CD4-positive, alpha-beta T cell treated with Interleukin-6 at 100 ng/mL for 8 hours (primary cell): ENCODE data around the gene KANK4.
"Not testable (repeated sequence)": the region's sequence is repeated elsewhere in the genome, so short reads cannot be mapped to it uniquely, and the experiment has no call there.

Experiments used
- DNase-seq: peaks from one replicate; pipeline ENCODE4 v3.0.0-alpha.2; 2020; ENCODE audit warnings: mixed read lengths, low spot score

The KANK4 gene

GRCh38 chr1:62271134-62271533 lies 48.1 kb downstream of the KANK4 start:
- DNase-seq: no peak

GRCh38 chr1:62269851-62270495 lies 49.3 kb downstream of the KANK4 start:
- no peak for DNase-seq

DNA sequence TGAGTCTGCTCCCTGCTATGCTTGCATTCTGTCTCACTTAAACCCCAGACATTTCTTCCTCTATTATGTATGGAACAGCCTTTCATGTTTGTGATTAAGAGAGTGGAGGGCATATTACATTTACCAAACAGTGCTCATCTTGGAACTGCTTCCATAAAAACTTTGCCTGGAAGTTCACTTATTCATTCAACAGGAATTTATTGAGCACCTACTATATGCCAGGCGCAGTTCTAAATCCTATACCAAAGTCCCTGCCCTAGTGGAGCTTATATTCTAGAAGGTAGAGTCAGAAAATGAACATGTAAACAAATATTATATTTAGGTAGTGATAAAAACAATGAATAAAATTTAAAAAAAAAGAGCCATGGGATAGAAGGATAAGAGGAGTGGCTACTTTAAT lies 49.8 kb downstream of the KANK4 start:
- no peak for DNase-seq

- DNase-seq: no peak
Measured at GRCh38 chr1:62268315-62268714, 50.9 kb downstream of the KANK4 start.

- DNase-seq: no peak
Measured at GRCh38 chr1:62265956-62266935, 53.0 kb downstream of the KANK4 start.

- no peak for DNase-seq
Measured at GRCh38 chr1:62263814-62264353, 55.4 kb downstream of the KANK4 start.

- no peak for DNase-seq
Measured at GRCh38 chr1:62263006-62263813, 56.0 kb downstream of the KANK4 start.

DNA sequence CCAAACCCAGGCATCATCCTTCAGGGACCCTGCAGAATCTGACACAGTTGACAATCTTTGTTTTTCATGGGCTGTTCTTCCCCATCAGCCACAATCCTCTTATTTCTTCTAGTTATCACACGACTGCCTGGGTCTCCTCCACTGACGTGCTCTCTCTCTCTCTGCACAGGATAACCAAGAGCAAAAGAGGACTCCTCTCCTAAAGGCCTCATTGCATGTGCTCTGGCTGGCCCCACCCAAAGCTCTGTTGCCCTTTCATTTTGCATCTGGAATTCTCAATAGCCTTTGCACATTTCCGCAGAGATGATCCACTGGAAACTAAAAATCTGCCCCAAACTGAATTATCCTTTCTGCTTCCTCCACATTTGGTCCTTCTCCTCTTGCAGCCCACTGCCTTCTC lies 58.5 kb downstream of the KANK4 start:
- DNase-seq: no peak

- DNase-seq: no peak
Measured at GRCh38 chr1:62259551-62259950, 59.7 kb downstream of the KANK4 start.

DNA sequence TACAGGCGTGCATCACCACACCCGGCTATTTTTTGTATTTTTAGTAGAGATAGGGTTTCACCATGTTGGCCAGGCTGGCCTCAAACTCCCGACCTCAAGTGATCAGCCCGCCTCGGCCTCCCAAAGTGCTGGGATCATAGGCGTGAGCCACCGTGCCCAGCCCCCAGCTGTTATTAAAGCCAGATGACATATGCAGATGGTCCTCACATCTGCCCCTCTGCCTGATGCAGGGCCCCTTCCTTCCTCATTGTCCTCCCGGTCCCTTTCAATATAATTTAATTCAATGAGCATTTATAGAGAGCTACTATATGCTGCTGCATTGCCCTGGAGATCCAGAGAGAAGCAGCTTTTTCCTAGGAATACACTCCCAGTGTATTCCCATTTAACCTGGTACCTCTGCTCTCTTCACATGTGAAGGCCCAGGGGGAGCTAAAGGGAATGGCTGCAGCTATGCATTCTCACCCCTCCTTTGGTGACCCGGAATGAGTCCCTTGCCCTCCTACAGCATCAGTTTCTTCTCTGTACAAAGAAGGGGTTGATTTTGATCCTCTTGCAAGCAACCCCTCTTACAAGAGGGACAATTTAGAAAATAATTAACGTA lies 69.0 kb downstream of the KANK4 start:
- DNase-seq: no peak

- DNase-seq: no peak
Measured at GRCh38 chr1:62247391-62248168, 71.7 kb downstream of the KANK4 start.

GRCh38 chr1:62245201-62245600 lies 74.0 kb downstream of the KANK4 start:
- no peak for DNase-seq

DNA sequence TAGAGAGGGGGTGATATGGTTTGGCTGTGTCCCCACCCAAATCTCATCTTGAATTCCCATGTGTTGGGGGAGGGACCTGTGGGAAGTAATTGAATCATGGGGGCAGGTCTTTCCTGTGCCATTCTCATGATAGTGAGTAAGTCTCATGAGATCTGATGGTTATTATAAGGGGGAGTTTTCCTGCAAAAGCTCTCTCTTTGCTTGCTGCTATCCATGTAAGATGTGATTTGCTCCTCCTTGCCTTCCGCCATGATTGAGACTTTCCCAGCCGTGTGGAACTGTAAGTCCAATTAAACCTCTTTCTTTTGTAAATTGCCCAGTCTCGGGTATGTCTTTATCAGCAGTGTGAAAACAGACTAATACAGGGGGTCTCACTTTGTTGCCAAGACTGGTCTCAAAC lies 74.9 kb downstream of the KANK4 start:
- not testable (repeated sequence) for DNase-seq

DNA sequence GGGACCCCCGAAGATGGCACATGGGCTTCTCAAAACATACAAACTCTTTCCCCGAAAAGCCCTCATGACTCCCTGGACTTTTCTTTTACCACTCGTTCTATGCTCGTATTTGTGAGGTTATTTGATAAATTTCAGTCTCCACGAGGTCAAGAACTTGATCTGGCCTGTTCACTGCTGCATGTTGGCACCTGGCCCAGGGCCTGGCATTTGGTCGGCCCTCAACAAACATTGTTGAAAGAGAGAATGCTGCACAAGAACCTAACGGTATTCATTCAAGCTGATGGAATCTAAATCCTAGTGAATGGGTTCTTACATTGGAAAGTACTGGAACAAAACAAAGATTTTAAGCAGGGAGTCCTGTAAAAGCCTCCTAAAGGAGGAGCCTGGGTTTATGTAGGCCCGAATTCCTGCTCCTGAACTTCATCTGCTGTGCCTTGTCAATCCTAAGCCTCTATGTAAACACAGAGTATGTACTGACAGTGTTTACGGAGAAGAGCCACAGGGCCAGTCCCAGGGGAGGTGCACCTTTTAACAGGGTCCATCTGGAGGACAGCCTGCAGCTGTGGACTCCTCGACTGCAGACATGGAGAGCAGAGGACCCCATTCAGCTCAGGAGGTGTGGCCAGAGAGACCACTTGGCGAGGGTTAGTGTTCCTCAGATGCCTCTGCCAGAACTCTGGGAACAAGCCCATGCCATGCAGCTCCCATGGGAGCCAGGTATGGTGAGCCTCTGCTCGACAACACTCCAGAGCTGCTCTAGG lies 77.7 kb downstream of the KANK4 start:
- no peak for DNase-seq

DNA sequence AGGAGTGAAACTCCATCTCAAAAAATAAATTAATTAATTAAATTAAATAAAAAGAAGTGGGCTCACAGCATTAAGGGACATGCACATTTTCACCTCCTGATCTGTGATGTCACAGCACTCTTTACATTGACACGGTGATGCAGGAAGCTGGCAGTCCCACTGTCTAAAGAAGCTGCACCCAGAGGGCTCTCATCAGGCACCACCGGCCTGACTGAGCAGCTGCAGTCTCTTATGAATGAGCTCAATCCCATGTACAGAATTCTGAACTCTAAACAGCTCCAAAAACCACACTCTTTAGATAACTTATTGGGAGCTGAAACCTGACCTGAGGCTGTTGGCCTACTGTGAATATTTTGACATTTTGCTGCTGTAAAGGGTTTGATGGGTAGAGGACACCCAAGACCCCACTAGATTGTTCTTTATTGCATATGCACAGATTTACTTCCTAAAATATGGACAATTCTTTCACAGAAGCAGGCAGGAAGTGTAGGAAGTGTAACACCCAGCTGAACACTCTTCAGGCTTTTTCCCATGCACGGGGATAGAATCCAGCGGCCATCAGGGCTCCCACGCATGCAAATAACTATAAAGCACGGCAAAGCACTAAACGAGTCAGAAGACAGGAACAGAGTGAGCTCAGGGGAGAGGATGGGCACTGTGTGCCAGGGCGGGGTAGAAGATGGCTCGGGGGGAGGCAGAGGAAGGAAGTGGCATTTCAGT lies 78.4 kb downstream of the KANK4 start:
- DNase-seq: no peak

GRCh38 chr1:62239652-62240403 lies 79.4 kb downstream of the KANK4 start:
- DNase-seq: not testable (repeated sequence)

GRCh38 chr1:62238507-62238906 lies 80.7 kb downstream of the KANK4 start:
- DNase-seq: no peak

DNA sequence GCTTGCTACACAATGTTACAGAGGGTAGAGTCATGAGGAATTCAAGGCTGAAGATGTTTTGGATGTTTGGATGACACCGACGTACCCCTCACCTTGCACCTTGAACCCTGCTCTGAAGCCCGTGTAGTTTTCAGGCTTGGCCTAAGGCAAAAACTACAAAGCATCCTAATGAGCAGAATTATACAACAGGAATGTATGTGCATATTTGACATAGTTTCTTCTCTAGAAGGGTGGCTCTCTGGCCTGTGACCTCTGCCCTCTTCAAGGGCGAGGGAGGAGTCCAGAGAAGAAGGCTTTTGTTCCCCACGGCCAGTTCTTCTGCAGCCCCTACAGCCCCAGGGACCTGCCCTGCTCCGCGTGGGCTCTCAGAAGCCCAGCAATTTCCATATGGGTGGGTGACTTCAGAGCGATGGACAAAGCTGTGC lies 81.3 kb downstream of the KANK4 start:
- no peak for DNase-seq

GRCh38 chr1:62237361-62237760 lies 81.9 kb downstream of the KANK4 start:
- DNase-seq: no peak
